B cell (primary cell): ENCODE data around the gene PYCR2. TPM values are rescaled to one million over a fixed set of nuclear protein-coding genes. Genes with fewer than 3 reads are reported as not detected.
A peak's percentile ranks its signal among the peaks of the same experiment; 100 is the strongest.

ENCODE experiments used
- ATAC-seq: fragments of 200-7000 bp; cut with Tn5 transposase; one replicate; pipeline ENCODE4 v1.10.0; 2021; ENCODE audit warnings: low read depth, mild to moderate bottlenecking, moderate number of reproducible peaks, moderate library complexity
- CTCF ChIA-PET: fragments of 350-600 bp; sonication (Branson Sonifier 250); formaldehyde crosslinking; loops from one replicate; lab custom pipeline; 2021; ENCODE audit warnings: antibody characterized with exemption, inconsistent platforms; lab: Charles Lee
- POLR2A ChIA-PET: fragments of 350-600 bp; sonication (Branson Sonifier 250); formaldehyde crosslinking; loops from one replicate; lab custom pipeline; 2021; ENCODE audit warnings: antibody characterized with exemption; lab: Charles Lee
- DNase-seq: peaks from one replicate; pipeline ENCODE4 v3.0.0; 2013
- H2AFZ ChIP-seq: 2 replicates; pipeline ENCODE4 v1.6.1; 2012; ENCODE audit warnings: mild to moderate bottlenecking, low read depth, low read length; ENCODE audit not compliant: insufficient read depth, poor library complexity, severe bottlenecking
- H3K27ac ChIP-seq, 2 donors: 1 replicate in 1 of 2; 2 replicates in 1 of 2; pipeline ENCODE4 v1.5.1; 2012 to 2013; ENCODE audit warnings: low read length in 2 of 2, mild to moderate bottlenecking in 2 of 2, moderate library complexity in 1 of 2
- H3K27me3 ChIP-seq, 4 experiments: fragments of 200-600 bp in 1 of 4; sonication (generic) in 1 of 4; replicated peaks in 1 of 4; 1 replicate in 2 of 4; 2 replicates in 2 of 4; pipeline versions ENCODE4 v1.6.1 to v1.7.0; 2013 to 2016; ENCODE audit warnings: low read length in 3 of 4, mild to moderate bottlenecking in 2 of 4, mixed read lengths in 1 of 4, moderate library complexity in 1 of 4; ENCODE audit not compliant: insufficient read depth in 4 of 4, control insufficient read depth in 3 of 4; ENCODE audit errors: control extremely low read depth in 1 of 4
- H3K36me3 ChIP-seq, 2 experiments: replicated peaks in 1 of 2; 1 replicate in 1 of 2; 2 replicates in 1 of 2; pipeline versions ENCODE4 v1.6.1 to v1.7.1; 2013; ENCODE audit warnings: low read length in 1 of 2; ENCODE audit not compliant: insufficient read depth in 2 of 2, control insufficient read depth in 1 of 2; ENCODE audit errors: control extremely low read depth in 1 of 2, extremely low read depth in 1 of 2
- H3K4me1 ChIP-seq, 2 donors: fragments of 200-600 bp in 1 of 2; sonication (generic) in 1 of 2; 1 replicate in 1 of 2; 2 replicates in 1 of 2; pipeline versions ENCODE4 v1.5.1 to v1.6.1; 2013 to 2017; ENCODE audit warnings: low read length in 2 of 2; ENCODE audit not compliant: control insufficient read depth in 2 of 2, insufficient read depth in 2 of 2
- H3K4me2 ChIP-seq: replicated peaks from 2 replicates; pipeline ENCODE3; 2012; ENCODE audit warnings: mild to moderate bottlenecking, low read depth, low read length; ENCODE audit not compliant: poor library complexity, severe bottlenecking
- H3K4me3 ChIP-seq, 5 experiments: fragments of 200-600 bp in 1 of 5; sonication (generic) in 1 of 5; 1 replicate in 3 of 5; 2 replicates in 2 of 5; pipeline versions ENCODE4 v1.5.1 to v1.7.0; 2011 to 2016; ENCODE audit warnings: low read length in 4 of 5, mild to moderate bottlenecking in 4 of 5, low read depth in 2 of 5, control low read depth in 1 of 5, moderate library complexity in 1 of 5; ENCODE audit not compliant: insufficient read depth in 1 of 5; ENCODE audit errors: control extremely low read depth in 1 of 5, extremely low read depth in 1 of 5
- H3K79me2 ChIP-seq: fragments of 200-600 bp; sonication (generic); one replicate; pipeline ENCODE4 v1.6.0; 2016; ENCODE audit warnings: low read length; ENCODE audit not compliant: control insufficient read depth, insufficient read depth
- H3K9ac ChIP-seq: fragments of 200-600 bp; sonication (generic); 2 replicates; pipeline ENCODE4 v1.6.1; 2017; ENCODE audit warnings: mild to moderate bottlenecking, low read length, moderate library complexity
- H3K9me3 ChIP-seq, 3 donors: one replicate each; pipeline versions ENCODE4 v1.6.1 to v1.7.1; 2013; ENCODE audit warnings: low read length in 2 of 3; ENCODE audit not compliant: control insufficient read depth in 2 of 3, insufficient read depth in 1 of 3; ENCODE audit errors: control extremely low read depth in 1 of 3
- H4K20me1 ChIP-seq: 2 replicates; pipeline ENCODE4 v1.6.0; 2012; ENCODE audit warnings: mild to moderate bottlenecking, low read length; ENCODE audit not compliant: insufficient read depth, control insufficient read depth, poor library complexity, severe bottlenecking
- H3K27ac Mint-ChIP-seq: one replicate; pipeline ENCODE4 v1.8.0; 2021; ENCODE audit warnings: mixed read lengths
- H3K27me3 Mint-ChIP-seq: one replicate; pipeline ENCODE4 v1.8.0; 2021; ENCODE audit warnings: mixed read lengths
- H3K4me1 Mint-ChIP-seq: one replicate; pipeline ENCODE4 v1.8.0; 2021; ENCODE audit warnings: mixed read lengths
- H3K4me3 Mint-ChIP-seq: one replicate; pipeline ENCODE4 v1.8.0; 2021; ENCODE audit warnings: mixed read lengths
- H3K9me3 Mint-ChIP-seq: one replicate; pipeline ENCODE4 v1.8.0; 2022; ENCODE audit warnings: mixed read lengths; ENCODE audit not compliant: insufficient read depth
- EZH2 ChIP-seq: IDR thresholded peaks from 2 replicates; pipeline ENCODE4 v1.6.1; 2012; ENCODE audit warnings: borderline replicate concordance, low read depth, mild to moderate bottlenecking, moderate library complexity, low read length; ENCODE audit not compliant: insufficient read depth, poor library complexity, severe bottlenecking
- WGBS: methylation state at CpG from one replicate; pipeline ENCODE4 v1.1.5; 2013; ENCODE audit warnings: missing lambda C conversion rate; ENCODE audit not compliant: insufficient coverage; 5-methylcytosine and 5-hydroxymethylcytosine counted together
- intact Hi-C: fragments of 100-400 bp; cut with micrococcal nuclease; formaldehyde crosslinking; loops from one replicate; pipeline ENCODE4 v1.10.0; 2022
- polyA plus RNA-seq: library from polyadenylated mRNA; depleted of rRNA; stranded (reverse); fragments of >200 nt; gene quantifications from 2 replicates; pipeline ENCODE4 v1.2.3, GENCODE V29; 2012
- total RNA-seq, 2 donors: library from RNA; stranded (reverse); fragments of 120-200 nt in 1 of 2; gene quantifications; 1 replicate in 1 of 2; 2 replicates in 1 of 2; pipeline versions ENCODE4 v1.2.3 to v1.2.4, GENCODE V29; 2013 to 2022
- TF ChIP-seq, protein P1 (sequence below): fragments of 200-600 bp; IDR thresholded peaks from one replicate; pipeline ENCODE4 v1.8.0; 2022; ENCODE audit warnings: antibody characterized with exemption, mild to moderate bottlenecking

PYCR2 gene
- total and polyA plus RNA-seq, 2 donors (not counting 1 experiment from before 2014, with no cell fraction given), result 113 to 134 TPM

DNA sequence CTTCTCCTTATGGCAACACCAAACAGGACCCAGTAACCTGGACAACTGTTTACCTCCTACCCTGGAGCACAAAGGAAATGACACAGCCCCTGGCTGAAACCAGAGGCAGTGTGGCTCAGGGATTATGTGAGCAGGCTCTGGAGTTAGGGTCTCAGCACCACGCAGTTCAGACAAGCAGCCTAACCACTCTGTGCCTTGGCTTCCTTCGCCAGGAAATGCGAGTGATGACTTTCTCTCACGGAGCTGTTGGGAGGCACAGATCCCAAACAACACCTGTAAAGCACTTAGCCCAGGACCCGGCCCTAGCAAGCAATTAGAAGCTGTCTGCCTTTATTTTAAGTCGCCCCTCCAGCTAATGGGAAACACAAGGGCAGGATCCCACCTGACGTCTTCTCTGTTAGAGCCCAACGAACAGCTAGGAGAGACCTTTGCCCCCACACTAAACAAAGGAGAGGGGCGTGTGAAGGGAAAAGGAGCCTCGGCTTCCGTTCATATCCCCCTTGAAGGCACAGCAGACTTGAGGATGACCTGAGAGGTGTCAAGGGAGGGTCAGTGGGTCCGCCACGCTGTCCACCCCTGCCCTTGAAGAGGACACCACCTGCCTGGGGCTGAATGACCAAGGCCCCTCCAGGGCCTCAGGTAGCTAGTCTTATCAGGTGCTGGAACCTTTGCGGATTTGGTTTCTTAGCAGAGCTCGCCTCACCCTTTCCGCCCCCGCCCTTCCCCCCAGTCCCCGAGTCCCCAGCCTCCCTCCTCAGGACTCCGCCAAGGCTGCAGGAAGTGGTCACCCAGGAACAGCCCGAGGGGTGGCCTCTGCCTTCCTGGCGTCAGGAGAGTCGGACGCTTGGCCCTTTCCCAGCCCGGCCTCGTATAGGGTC is 42.7 kb downstream of the PYCR2 start:
- peak overlapping the region; percentile 88 for H3K9ac ChIP-seq
- intact Hi-C loops, result loop anchor here (5.0 kb wide), 1 partner anchor 41 kb away; the partner anchor contains the start of gene PYCR2
- CTCF ChIA-PET, result interaction anchor here (0.8 to 5.7 kb wide), 19 partner anchors 9 to 403 kb away, joined by 3 to 59 read pairs (median 4); partner anchors contain the start of genes PYCR2 and SRP9
- H4K20me1 ChIP-seq, result peaks cover 41% of the 10 kb centered on the region
- TF ChIP-seq EZH2, result no peak
- peaks cover 49% of the 10 kb centered on the region for H3K4me1 Mint-ChIP-seq
- H3K4me3 Mint-ChIP-seq, result peak overlapping the region; percentile 96
- peaks cover 65% of the 10 kb centered on the region for H3K79me2 ChIP-seq
- DNase-seq, result peak; percentile 51
- ATAC-seq, result peak; percentile 6
- POLR2A ChIA-PET, result interaction anchor here (0.7 to 3.3 kb wide), 11 partner anchors 15 to 422 kb away, joined by 3 to 38 read pairs (median 5); partner anchors contain the start of genes PYCR2, SDE2 and SRP9
- H3K27me3 ChIP-seq, result no peaks in the 10 kb centered on the region
- H3K4me3 ChIP-seq, result peak overlapping the region; percentile 86 to 99 (median 96)
- peaks cover 0 to 23% of the 10 kb centered on the region in 2 experiments for H3K36me3 ChIP-seq
- H3K27me3 Mint-ChIP-seq, result no peaks in the 10 kb centered on the region
- H3K4me1 ChIP-seq, result peaks cover 30 to 42% of the 10 kb centered on the region in 2 donors
- no peaks in the 10 kb centered on the region for H3K9me3 ChIP-seq
- H3K9me3 Mint-ChIP-seq, result no peaks in the 10 kb centered on the region
- peak overlapping the region; percentile 86 for H3K27ac Mint-ChIP-seq
- 9% methylated on average over 21 of the region's 25 CpGs for WGBS
- peak overlapping the region; percentile 51 to 74 for H3K27ac ChIP-seq
- H2AFZ ChIP-seq, result peak overlapping the region; percentile 89
- peak overlapping the region; percentile 88 for H3K4me2 ChIP-seq

DNA sequence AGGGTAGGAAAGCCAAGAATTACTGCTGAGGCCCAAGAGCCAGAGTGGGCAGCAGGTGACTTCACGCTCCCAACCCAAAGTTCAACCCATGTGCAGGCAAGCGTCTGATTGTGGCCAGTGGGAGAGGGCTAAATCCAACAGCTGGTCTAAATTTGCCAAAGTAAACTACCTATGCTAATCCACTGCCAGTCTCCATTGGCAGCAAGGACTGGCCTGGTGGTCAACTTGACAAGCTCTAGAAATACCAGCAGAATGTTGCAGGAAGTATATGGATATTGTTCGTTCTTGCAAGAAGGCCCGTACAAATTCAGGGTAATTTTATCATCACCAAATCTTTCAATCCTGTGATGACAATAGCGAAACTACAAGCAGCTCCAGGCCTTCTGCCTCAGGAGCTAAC is 43.4 kb downstream of the PYCR2 start:
- Mint-ChIP-seq H3K9me3 (no peaks in the 10 kb centered on the region), H3K4me1 (peaks cover 50% of the 10 kb centered on the region), H3K4me3 (peak overlapping the region; percentile 96), H3K27me3 (no peaks in the 10 kb centered on the region), H3K27ac (peak overlapping the region; percentile 86)
- peak overlapping the region; percentile 88 for H3K9ac ChIP-seq
- H3K4me1 ChIP-seq, result peaks cover 30 to 42% of the 10 kb centered on the region in 2 donors
- ATAC-seq, result no peak
- 86% methylated on average over 2 of the region's 5 CpGs for WGBS
- H3K9me3 ChIP-seq, result no peaks in the 10 kb centered on the region
- no peaks in the 10 kb centered on the region for H3K27me3 ChIP-seq
- peak overlapping the region in 1 of 2 donors; percentile 74 for H3K27ac ChIP-seq
- peaks cover 71% of the 10 kb centered on the region for H3K79me2 ChIP-seq
- intact Hi-C loops, result loop anchor here (5.0 kb wide), 1 partner anchor 42 kb away; the partner anchor contains the start of gene PYCR2
- DNase-seq, result no peak
- H3K36me3 ChIP-seq, result peaks cover 0 to 29% of the 10 kb centered on the region in 2 experiments
- H3K4me2 ChIP-seq, result peak overlapping the region; percentile 88
- no peak overlapping the region for H2AFZ ChIP-seq
- CTCF ChIA-PET, result interaction anchor here (0.9 to 5.7 kb wide), 10 partner anchors 9 to 107 kb away, joined by 3 to 59 read pairs (median 4); partner anchors contain the start of gene SRP9
- peak overlapping the region in 4 of 5 experiments; percentile 86 to 99 (median 98) for H3K4me3 ChIP-seq
- POLR2A ChIA-PET, result interaction anchor here (0.7 to 3.3 kb wide), 5 partner anchors 28 to 413 kb away, joined by 3 to 22 read pairs (median 6); partner anchors contain the start of genes PYCR2 and SRP9
- TF ChIP-seq EZH2, result no peak
- TF ChIP-seq, protein P1, sequence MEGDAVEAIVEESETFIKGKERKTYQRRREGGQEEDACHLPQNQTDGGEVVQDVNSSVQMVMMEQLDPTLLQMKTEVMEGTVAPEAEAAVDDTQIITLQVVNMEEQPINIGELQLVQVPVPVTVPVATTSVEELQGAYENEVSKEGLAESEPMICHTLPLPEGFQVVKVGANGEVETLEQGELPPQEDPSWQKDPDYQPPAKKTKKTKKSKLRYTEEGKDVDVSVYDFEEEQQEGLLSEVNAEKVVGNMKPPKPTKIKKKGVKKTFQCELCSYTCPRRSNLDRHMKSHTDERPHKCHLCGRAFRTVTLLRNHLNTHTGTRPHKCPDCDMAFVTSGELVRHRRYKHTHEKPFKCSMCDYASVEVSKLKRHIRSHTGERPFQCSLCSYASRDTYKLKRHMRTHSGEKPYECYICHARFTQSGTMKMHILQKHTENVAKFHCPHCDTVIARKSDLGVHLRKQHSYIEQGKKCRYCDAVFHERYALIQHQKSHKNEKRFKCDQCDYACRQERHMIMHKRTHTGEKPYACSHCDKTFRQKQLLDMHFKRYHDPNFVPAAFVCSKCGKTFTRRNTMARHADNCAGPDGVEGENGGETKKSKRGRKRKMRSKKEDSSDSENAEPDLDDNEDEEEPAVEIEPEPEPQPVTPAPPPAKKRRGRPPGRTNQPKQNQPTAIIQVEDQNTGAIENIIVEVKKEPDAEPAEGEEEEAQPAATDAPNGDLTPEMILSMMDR, result no peak
- peaks cover 46% of the 10 kb centered on the region for H4K20me1 ChIP-seq
